ENCODE measurements around the gene PTK6. TPM values are rescaled to one million over a fixed set of nuclear protein-coding genes. Genes with fewer than 3 reads are reported as not detected.

Gene PTK6
- total and polyA plus RNA-seq, 3 donors from 2014 or later, result 0.26 to 0.37 TPM; not detected in 1

- no peak for DNase-seq
- Histone ChIP-seq H3K4me3 (no peak overlapping the region), H3K27me3 (no peaks in the 10 kb centered on the region), H3K36me3 (ENCODE audit: low read depth, missing control alignments) (no peaks in the 10 kb centered on the region), H3K4me1 (peaks cover 9% of the 10 kb centered on the region), H3K9me3 (no peaks in the 10 kb centered on the region), H3K27ac (no peak overlapping the region)
- 73 to 80% methylated on average over 11 to 14 of the region's 14 CpGs for WGBS, 2 donors
- intact Hi-C loops (cut with DNase I; ENCODE audit: low total_unique reads), result no loop called here
- TF ChIP-seq CTCF (IDR thresholded peaks at IDR 0.05), result no peak
Measured at GRCh38 chr20:63533388-63533787, 3.8 kb downstream of the PTK6 start.

DNA sequence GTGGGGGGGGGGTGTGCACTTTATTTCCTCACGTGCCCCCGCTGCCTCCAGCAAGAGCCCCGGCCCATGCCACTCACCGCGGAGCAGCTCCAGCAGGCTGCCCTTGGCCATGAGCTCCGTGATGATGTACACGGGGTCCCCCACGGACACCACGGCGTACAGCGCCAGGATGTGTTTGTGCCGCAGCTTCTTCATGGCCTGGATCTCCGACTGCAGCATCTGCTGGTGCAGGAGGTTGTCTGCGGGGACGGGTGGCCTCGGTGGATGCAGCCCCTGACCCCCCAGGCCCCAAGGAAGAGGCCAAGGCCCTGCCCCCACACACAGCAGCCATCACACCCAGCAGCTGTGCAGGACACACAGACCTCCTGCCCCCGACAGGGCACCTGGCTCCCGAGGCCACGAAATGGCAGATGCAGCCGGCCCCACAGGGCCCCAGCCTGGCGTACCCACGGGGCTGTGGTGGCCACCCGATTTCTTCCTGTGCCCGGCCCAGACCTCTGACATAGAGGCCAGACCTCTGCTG lies 4.7 kb downstream of the PTK6 start:
- no peak for TF ChIP-seq CTCF (IDR thresholded peaks at IDR 0.05)
- TF ChIP-seq POLR2A (IDR thresholded peaks at IDR 0.05), result no peak
- intact Hi-C loops (cut with DNase I; ENCODE audit: low total_unique reads), result no loop called here
- no peaks in the 10 kb centered on the region for H3K36me3 ChIP-seq (ENCODE audit: low read depth, missing control alignments)
- no peaks in the 10 kb centered on the region for H3K9me3 ChIP-seq
- no peak overlapping the region for H3K27ac ChIP-seq
- WGBS, 2 donors, result 76 to 80% methylated on average over 20 to 24 of the region's 24 CpGs
- no peak overlapping the region for H3K4me3 ChIP-seq
- no peak for DNase-seq
- no peaks in the 10 kb centered on the region for H3K27me3 ChIP-seq
- peaks cover 4% of the 10 kb centered on the region for H3K4me1 ChIP-seq

DNA sequence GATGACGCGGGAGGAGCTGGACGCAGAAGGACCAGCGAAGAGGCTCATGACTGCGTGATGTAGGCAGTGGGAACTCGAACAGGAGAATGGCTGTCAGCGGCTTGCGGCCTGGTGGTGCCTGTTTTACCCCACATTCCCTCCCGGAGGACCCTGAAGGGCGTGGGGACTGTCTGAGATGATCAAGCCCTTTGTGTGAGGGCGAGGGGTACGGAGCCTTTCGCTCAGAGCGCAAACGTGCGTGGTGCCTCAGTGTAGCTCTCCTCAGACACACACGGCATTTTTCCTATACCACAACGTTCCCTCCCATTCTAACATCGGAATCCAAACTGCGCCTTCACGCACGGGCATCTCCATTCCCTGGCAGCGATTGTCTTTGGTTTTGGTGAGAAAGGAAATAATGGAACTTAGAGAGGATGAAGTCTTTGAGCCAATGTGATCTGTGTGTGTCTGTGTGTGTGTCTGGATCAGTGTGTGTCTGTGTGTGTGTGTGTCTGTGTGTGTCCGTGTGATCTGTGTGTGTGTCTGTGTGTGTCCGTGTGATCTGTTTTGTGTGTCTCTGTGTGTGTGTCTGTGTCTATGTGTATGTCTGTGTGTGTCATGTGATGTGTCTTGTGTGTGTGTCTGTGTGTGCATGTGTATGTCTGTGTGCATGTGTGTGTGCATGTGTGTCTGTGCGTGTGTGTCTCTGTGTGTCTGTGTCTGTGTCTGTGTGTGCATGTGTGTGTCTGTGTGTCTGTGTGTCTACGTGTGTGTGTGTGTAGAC lies 5.3 kb downstream of the PTK6 start:
- intact Hi-C loops (cut with DNase I; ENCODE audit: low total_unique reads), result no loop called here
- 80 to 84% methylated on average over 27 of the region's 27 CpGs for WGBS, 2 donors
- no peak for DNase-seq
- H3K27me3 ChIP-seq, result no peaks in the 10 kb centered on the region
- no peaks in the 10 kb centered on the region for H3K36me3 ChIP-seq (ENCODE audit: low read depth, missing control alignments)
- TF ChIP-seq POLR2A (IDR thresholded peaks at IDR 0.05) (no peak), CTCF (IDR thresholded peaks at IDR 0.05) (no peak)
- no peak overlapping the region for H3K4me3 ChIP-seq
- peaks cover 4% of the 10 kb centered on the region for H3K4me1 ChIP-seq
- H3K9me3 ChIP-seq, result no peaks in the 10 kb centered on the region
- no peak overlapping the region for H3K27ac ChIP-seq

DNA sequence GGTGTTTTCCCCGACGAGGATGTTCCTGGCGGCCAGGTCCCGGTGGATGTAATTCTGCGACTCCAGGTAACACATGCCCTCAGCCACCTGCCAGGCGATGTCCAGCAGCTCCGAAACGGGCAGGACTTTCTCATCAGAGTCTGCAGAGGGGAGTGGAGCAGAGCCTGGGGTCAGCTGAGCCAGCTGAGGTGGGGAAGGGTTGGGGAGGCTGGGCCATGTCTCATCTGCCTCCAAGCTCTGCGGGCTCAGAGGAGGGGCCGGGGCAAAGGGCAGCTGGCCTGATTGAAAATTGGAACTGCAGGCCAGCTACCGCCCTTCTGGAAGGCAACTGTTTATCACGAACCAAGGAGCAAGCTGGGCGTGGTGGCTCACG lies 6.4 kb downstream of the PTK6 start:
- DNase-seq, result no peak
- H3K4me3 ChIP-seq, result no peak overlapping the region
- no peak overlapping the region for H3K27ac ChIP-seq
- H3K36me3 ChIP-seq (ENCODE audit: low read depth, missing control alignments), result no peaks in the 10 kb centered on the region
- WGBS, 2 donors, result 80 to 81% methylated on average over 5 to 14 of the region's 14 CpGs
- H3K4me1 ChIP-seq, result peaks cover 4% of the 10 kb centered on the region
- H3K9me3 ChIP-seq, result no peaks in the 10 kb centered on the region
- no peaks in the 10 kb centered on the region for H3K27me3 ChIP-seq
- intact Hi-C loops (cut with DNase I; ENCODE audit: low total_unique reads), result no loop called here
- TF ChIP-seq POLR2A (IDR thresholded peaks at IDR 0.05) (no peak), CTCF (IDR thresholded peaks at IDR 0.05) (no peak)

Data from testis (tissue), 3 donors.